OCI-LY3 (cell line): ENCODE results near the gene ILF3.

Source experiments
- H2AFZ ChIP-seq: fragments of 200-600, 300-600 bp; shearing (Covaris generic); 2 replicates; pipeline ENCODE4 v1.6.0; 2014; ENCODE audit warnings: antibody characterized with exemption, low read depth, low read length
- H3K27ac ChIP-seq: fragments of 200-600, 300-600 bp; sonication (generic); 2 replicates; pipeline ENCODE4 v1.5.1; 2014; ENCODE audit warnings: mild to moderate bottlenecking, low read length, moderate library complexity, mixed read lengths
- H3K27me3 ChIP-seq: fragments of 200-600, 300-600 bp; sonication (generic); 2 replicates; pipeline ENCODE4 v1.6.1; 2014; ENCODE audit warnings: low read depth, low read length, mixed read lengths
- H3K36me3 ChIP-seq: fragments of 200-600, 300-600 bp; sonication (generic); replicated peaks from 2 replicates; pipeline ENCODE3; 2014; ENCODE audit warnings: low read depth, low read length, mixed read lengths
- H3K4me1 ChIP-seq: fragments of 300-600, 200-600 bp; sonication (generic); 2 replicates; pipeline ENCODE4 v1.6.1; 2014; ENCODE audit warnings: low read length, mixed read lengths
- H3K4me2 ChIP-seq: fragments of 200-600, 300-600 bp; sonication (generic); 2 replicates; pipeline ENCODE4 v1.6.1; 2014; ENCODE audit warnings: low read length, mixed read lengths
- H3K4me3 ChIP-seq: fragments of 300-600, 200-600 bp; sonication (generic); 2 replicates; pipeline ENCODE4 v1.5.1; 2014; ENCODE audit warnings: antibody characterized with exemption, mild to moderate bottlenecking, low read length, moderate library complexity
- H3K79me2 ChIP-seq: fragments of 300-600, 200-600 bp; shearing (Covaris generic); 2 replicates; pipeline ENCODE4 v1.6.1; 2014; ENCODE audit warnings: mild to moderate bottlenecking, low read length, mixed read lengths
- H3K9ac ChIP-seq: fragments of 300-600, 200-600 bp; shearing (Covaris generic); 2 replicates; pipeline ENCODE4 v1.6.0; 2014; ENCODE audit warnings: mild to moderate bottlenecking, low read length, moderate library complexity
- H3K9me3 ChIP-seq: fragments of 200-600, 300-600 bp; shearing (Covaris generic); 2 replicates; pipeline ENCODE4 v1.6.1; 2014; ENCODE audit warnings: low read length, mixed read lengths; ENCODE audit not compliant: insufficient read depth
- H4K20me1 ChIP-seq: fragments of 200-600, 300-600 bp; sonication (generic); 2 replicates; pipeline ENCODE4 v1.6.1; 2016; ENCODE audit warnings: low read length, mixed read lengths; ENCODE audit not compliant: insufficient read depth
- CTCF ChIP-seq: fragments of 200-600, 300-600 bp; sonication (generic); IDR thresholded peaks from 2 replicates; pipeline ENCODE4 v1.5.1; 2014; ENCODE audit warnings: antibody characterized with exemption, low read length, low read depth
- EZH2phosphoT487 ChIP-seq: fragments of 200-600 bp; shearing (Covaris generic); IDR thresholded peaks from 2 replicates; pipeline ENCODE4 v1.6.1; 2018; ENCODE audit warnings: antibody characterized with exemption, mixed run types, low read depth

The ILF3 gene

GRCh38 chr19:10694706-10695307 lies 40.7 kb downstream of the ILF3 start:
- TF ChIP-seq CTCF (no peak), EZH2phosphoT487 (no peak)

GRCh38 chr19:10695401-10696398 lies 41.6 kb downstream of the ILF3 start:
- peaks cover 22% of the 10 kb centered on the region for H3K36me3 ChIP-seq
- no peak overlapping the region for H2AFZ ChIP-seq
- no peak overlapping the region for H3K4me3 ChIP-seq
- no peak overlapping the region for H3K9ac ChIP-seq
- H3K27me3 ChIP-seq: no peaks in the 10 kb centered on the region
- H3K27ac ChIP-seq: no peak overlapping the region
- H3K4me2 ChIP-seq: no peak overlapping the region
- no peaks in the 10 kb centered on the region for H3K9me3 ChIP-seq
- TF ChIP-seq CTCF: no peak
- peaks cover 21% of the 10 kb centered on the region for H4K20me1 ChIP-seq
- H3K4me1 ChIP-seq: no peaks in the 10 kb centered on the region
- H3K79me2 ChIP-seq: peaks cover 2% of the 10 kb centered on the region; the same call in 1 of the 2 replicates

More at GRCh38 chr19:10694706-10695307, 40.7 kb downstream of the ILF3 start:
- H3K79me2 ChIP-seq: peaks cover 8% of the 10 kb centered on the region; the same call in 1 of the 2 replicates
- no peak overlapping the region for H3K4me2 ChIP-seq
- no peak overlapping the region for H2AFZ ChIP-seq
- H3K27me3 ChIP-seq: no peaks in the 10 kb centered on the region
- H3K4me1 ChIP-seq: no peaks in the 10 kb centered on the region
- peaks cover 30% of the 10 kb centered on the region for H4K20me1 ChIP-seq
- no peaks in the 10 kb centered on the region for H3K9me3 ChIP-seq
- no peak overlapping the region for H3K4me3 ChIP-seq
- peaks cover 31% of the 10 kb centered on the region for H3K36me3 ChIP-seq
- no peak overlapping the region for H3K9ac ChIP-seq
- no peak overlapping the region for H3K27ac ChIP-seq

GRCh38 chr19:10699650-10700335 lies 45.6 kb downstream of the ILF3 start:
- H2AFZ ChIP-seq: no peak overlapping the region

More at GRCh38 chr19:10699650-10700335, 45.6 kb downstream of the ILF3 start:
- peaks cover 12% of the 10 kb centered on the region for H3K79me2 ChIP-seq
- no peak overlapping the region for H3K27ac ChIP-seq
- H4K20me1 ChIP-seq: no peaks in the 10 kb centered on the region
- H3K4me1 ChIP-seq: no peaks in the 10 kb centered on the region
- H3K4me3 ChIP-seq: no peak overlapping the region
- H3K36me3 ChIP-seq: peaks cover 3% of the 10 kb centered on the region
- H3K9ac ChIP-seq: no peak overlapping the region
- no peak overlapping the region for H3K4me2 ChIP-seq
- no peaks in the 10 kb centered on the region for H3K9me3 ChIP-seq
- no peak for TF ChIP-seq EZH2phosphoT487
- peak; percentile 56 for TF ChIP-seq CTCF
- H3K27me3 ChIP-seq: no peaks in the 10 kb centered on the region
